ENCODE results near the gene TUBB6. TPM values are rescaled to one million over a fixed set of nuclear protein-coding genes. Genes with fewer than 3 reads are reported as not detected.

The TUBB6 gene
- total and polyA plus RNA-seq, 12 donors, result 15.7 to 90.8 (median 39.5) TPM

GRCh38 chr18:12346240-12346565 lies 38.2 kb downstream of the TUBB6 start:
- WGBS, 4 donors, result 92 to 96% (median 93%) methylated on average over 7 of the region's 7 CpGs
- Histone ChIP-seq H3K27ac (no peak overlapping the region), H3K9me3 (replicated peaks in 1 of 3) (no peaks in the 10 kb centered on the region), H3K36me3 (replicated peaks in 1 of 2) (peaks cover 0 to 88% of the 10 kb centered on the region in 2 donors), H3K27me3 (no peaks in the 10 kb centered on the region), H3K4me1 (replicated peaks in 1 of 2) (no peaks in the 10 kb centered on the region), H3K4me3 (no peak overlapping the region)
- TF ChIP-seq POLR2A (IDR thresholded peaks at IDR 0.05) (no peak), CTCF (IDR thresholded peaks at IDR 0.05) (no peak)
- DNase-seq, result no peak
- intact Hi-C loops (cut with DNase I), result no loop called here

- 83 to 90% (median 86%) methylated on average over 4 of the region's 4 CpGs for WGBS, 4 donors
Observed at GRCh38 chr18:12347895-12348294, 39.9 kb downstream of the TUBB6 start.

GRCh38 chr18:12352188-12352587 lies 44.1 kb downstream of the TUBB6 start:
- Histone ChIP-seq H3K27me3 (no peaks in the 10 kb centered on the region), H3K9me3 (replicated peaks in 1 of 3) (no peaks in the 10 kb centered on the region), H3K36me3 (replicated peaks in 1 of 2) (peaks cover 0 to 84% of the 10 kb centered on the region in 2 donors), H3K27ac (no peak overlapping the region), H3K4me1 (replicated peaks in 1 of 2) (no peaks in the 10 kb centered on the region), H3K4me3 (no peak overlapping the region)
- intact Hi-C loops (cut with DNase I), result no loop called here
- DNase-seq, result no peak
- WGBS, 4 donors, result 90 to 97% (median 95%) methylated on average over 3 to 5 of the region's 5 CpGs
- no peak for TF ChIP-seq CTCF (IDR thresholded peaks at IDR 0.05)
- no peak for TF ChIP-seq POLR2A (IDR thresholded peaks at IDR 0.05)

More at GRCh38 chr18:12347895-12348294, 39.9 kb downstream of the TUBB6 start:
- H3K9me3 ChIP-seq (replicated peaks in 1 of 3), result no peaks in the 10 kb centered on the region
- no peak overlapping the region for H3K27ac ChIP-seq
- H3K36me3 ChIP-seq (replicated peaks in 1 of 2), result peaks cover 0 to 92% of the 10 kb centered on the region in 2 donors
- DNase-seq, result no peak
- H3K4me3 ChIP-seq, result no peak overlapping the region
- H3K27me3 ChIP-seq, result no peaks in the 10 kb centered on the region
- H3K4me1 ChIP-seq (replicated peaks in 1 of 2), result no peaks in the 10 kb centered on the region
- intact Hi-C loops (cut with DNase I), result no loop called here
- TF ChIP-seq POLR2A (IDR thresholded peaks at IDR 0.05) (no peak), CTCF (IDR thresholded peaks at IDR 0.05) (no peak)

- TF ChIP-seq CTCF (IDR thresholded peaks at IDR 0.05), result no peak
- no peak for TF ChIP-seq POLR2A (IDR thresholded peaks at IDR 0.05)
- DNase-seq, result no peak
- H3K27ac ChIP-seq, result no peak overlapping the region
- H3K9me3 ChIP-seq (replicated peaks in 1 of 3), result no peaks in the 10 kb centered on the region
- intact Hi-C loops (cut with DNase I), result no loop called here
- 71 to 90% (median 85%) methylated on average over 5 of the region's 5 CpGs for WGBS, 4 donors
- no peak overlapping the region for H3K4me3 ChIP-seq
- H3K36me3 ChIP-seq (replicated peaks in 1 of 2), result peaks cover 0 to 73% of the 10 kb centered on the region in 2 donors
- no peaks in the 10 kb centered on the region for H3K27me3 ChIP-seq
- peaks cover 7 to 16% of the 10 kb centered on the region in 2 donors for H3K4me1 ChIP-seq (replicated peaks in 1 of 2)
Observed at GRCh38 chr18:12359515-12359927, 51.5 kb downstream of the TUBB6 start.
